Stimulated activated CD8-positive, alpha-beta memory T cell treated with anti-CD3 and anti-CD28 coated beads, Interleukin-2, amount 100 ng/mL, for 48 hours (primary cell): Measurements from ENCODE around the gene TAS2R3.

ENCODE experiments used
- DNase-seq, 2 donors: peaks; one replicate each; pipeline ENCODE4 v3.0.0-alpha.2; 2020; ENCODE audit warnings: low read depth in 2 of 2

TAS2R3 gene

GRCh38 chr7:141785706-141786552 lies 22.0 kb downstream of the TAS2R3 start:
- DNase-seq = no peak

GRCh38 chr7:141788296-141788695 lies 24.4 kb downstream of the TAS2R3 start:
- DNase-seq = no peak

DNA sequence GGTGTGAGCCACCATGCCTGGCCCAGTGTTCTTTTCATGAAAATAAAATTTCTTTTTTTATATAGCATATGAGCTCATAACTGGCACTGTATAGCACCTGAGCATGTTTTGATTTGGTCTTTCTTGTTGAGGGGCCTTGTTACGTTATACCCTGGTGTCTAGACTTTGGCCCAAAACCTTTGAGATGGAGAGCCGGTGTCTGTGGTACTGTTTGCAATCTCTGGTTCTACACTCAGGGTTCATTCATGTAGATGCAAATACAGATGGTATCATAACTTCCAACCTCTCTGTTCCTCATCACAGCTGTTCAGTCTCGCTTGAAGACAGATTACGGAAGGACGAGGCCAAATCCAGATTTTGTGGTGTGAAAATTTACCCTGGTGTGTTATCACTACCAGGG lies 26.0 kb downstream of the TAS2R3 start, which contains the start of gene TAS2R5:
Gene TAS2R5 (plus strand): TSS at position 301 of the 400 bp plus-strand sequence. CDS start 145 bp downstream, outside the sequence.
- DNase-seq = no peak

DNA sequence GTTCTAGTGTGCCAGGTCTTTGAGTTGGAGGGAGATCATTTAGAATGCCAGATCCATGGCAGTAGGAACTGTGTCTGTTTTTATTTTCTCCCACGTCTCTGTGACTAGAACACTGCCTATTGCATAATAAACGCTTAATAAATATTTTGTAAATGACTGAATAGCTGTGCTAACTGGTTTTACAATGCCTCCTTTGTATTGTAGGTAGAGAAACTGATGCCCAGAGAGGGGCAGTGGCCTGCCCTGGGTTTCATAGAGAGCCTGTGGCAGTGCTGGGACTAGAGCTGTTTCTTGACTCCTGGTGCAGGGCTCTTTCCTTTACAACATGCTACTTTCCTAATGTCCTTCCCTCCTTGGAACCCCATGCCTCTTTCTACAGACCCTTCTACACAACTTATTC lies 28.6 kb downstream of the TAS2R3 start:
- no peak for DNase-seq
